Duodenal mucosa (tissue), 2 donors: ENCODE measurements around the gene IP6K1.

ENCODE experiments used
- H3K27ac ChIP-seq: one replicate; pipeline ENCODE4 v1.7.0; 2013; ENCODE audit warnings: low read depth, low read length
- H3K27me3 ChIP-seq, 2 donors: one replicate each; pipeline ENCODE4 v1.7.0; 2013; ENCODE audit warnings: low read length in 2 of 2, control low read depth in 1 of 2; ENCODE audit not compliant: insufficient read depth in 2 of 2, control insufficient read depth in 1 of 2
- H3K36me3 ChIP-seq, 2 donors: one replicate each; pipeline ENCODE4 v1.7.0; 2013; ENCODE audit warnings: low read length in 2 of 2, control low read depth in 1 of 2; ENCODE audit not compliant: insufficient read depth in 2 of 2, control insufficient read depth in 1 of 2
- H3K4me1 ChIP-seq, 2 donors: one replicate each; pipeline ENCODE4 v1.7.0; 2013; ENCODE audit warnings: low read length in 2 of 2, control low read depth in 1 of 2; ENCODE audit not compliant: insufficient read depth in 2 of 2, control insufficient read depth in 1 of 2
- H3K4me3 ChIP-seq, 2 donors: one replicate each; pipeline ENCODE4 v1.7.0; 2013; ENCODE audit warnings: low read length in 2 of 2, low read depth in 1 of 2
- H3K9ac ChIP-seq, 2 donors: one replicate each; pipeline ENCODE4 v1.7.0; 2013; ENCODE audit warnings: low read length in 2 of 2, low read depth in 1 of 2
- H3K9me3 ChIP-seq, 2 donors: one replicate each; pipeline ENCODE4 v1.7.0; 2013; ENCODE audit warnings: low read length in 2 of 2, control low read depth in 1 of 2; ENCODE audit not compliant: control insufficient read depth in 1 of 2

IP6K1 gene

DNA sequence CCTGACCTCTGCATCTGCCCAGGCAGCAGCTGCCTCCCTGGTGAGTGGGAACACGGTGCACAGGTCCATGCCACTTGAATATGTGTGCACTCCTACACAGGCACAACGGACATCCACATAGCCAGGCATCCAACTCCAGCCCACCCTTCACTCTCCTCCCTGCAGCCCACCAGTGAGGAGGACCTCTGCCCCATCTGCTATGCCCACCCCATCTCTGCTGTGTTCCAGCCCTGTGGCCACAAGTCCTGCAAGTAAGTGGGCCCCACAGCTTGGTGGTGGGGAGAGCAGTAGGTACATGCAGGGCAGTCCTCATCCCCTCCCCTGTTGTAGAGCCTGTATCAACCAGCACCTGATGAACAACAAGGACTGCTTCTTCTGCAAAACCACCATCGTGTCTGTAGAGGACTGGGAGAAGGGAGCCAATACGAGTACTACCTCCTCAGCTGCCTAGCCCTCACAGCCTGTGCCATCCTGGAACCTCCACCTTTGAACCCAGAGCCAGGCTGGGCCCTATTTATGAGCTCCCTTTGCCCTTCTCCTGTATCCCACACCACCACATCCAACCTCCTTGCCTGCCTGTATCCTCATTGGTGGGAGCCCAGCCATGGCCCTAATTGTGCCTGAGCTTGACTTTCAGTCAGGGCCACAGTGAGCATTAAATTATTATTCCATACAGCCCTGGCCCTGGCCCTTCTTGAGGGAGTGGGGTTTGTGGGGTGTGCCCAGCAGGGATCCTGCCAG is 65.3 kb downstream of the IP6K1 start:
- Histone ChIP-seq H3K4me3 (no peak overlapping the region), H3K9ac (no peak overlapping the region), H3K27me3 (no peaks in the 10 kb centered on the region), H3K27ac (no peak overlapping the region), H3K9me3 (no peaks in the 10 kb centered on the region), H3K4me1 (peaks cover 54 to 65% of the 10 kb centered on the region in 2 donors), H3K36me3 (peaks cover 18 to 39% of the 10 kb centered on the region in 2 donors)

DNA sequence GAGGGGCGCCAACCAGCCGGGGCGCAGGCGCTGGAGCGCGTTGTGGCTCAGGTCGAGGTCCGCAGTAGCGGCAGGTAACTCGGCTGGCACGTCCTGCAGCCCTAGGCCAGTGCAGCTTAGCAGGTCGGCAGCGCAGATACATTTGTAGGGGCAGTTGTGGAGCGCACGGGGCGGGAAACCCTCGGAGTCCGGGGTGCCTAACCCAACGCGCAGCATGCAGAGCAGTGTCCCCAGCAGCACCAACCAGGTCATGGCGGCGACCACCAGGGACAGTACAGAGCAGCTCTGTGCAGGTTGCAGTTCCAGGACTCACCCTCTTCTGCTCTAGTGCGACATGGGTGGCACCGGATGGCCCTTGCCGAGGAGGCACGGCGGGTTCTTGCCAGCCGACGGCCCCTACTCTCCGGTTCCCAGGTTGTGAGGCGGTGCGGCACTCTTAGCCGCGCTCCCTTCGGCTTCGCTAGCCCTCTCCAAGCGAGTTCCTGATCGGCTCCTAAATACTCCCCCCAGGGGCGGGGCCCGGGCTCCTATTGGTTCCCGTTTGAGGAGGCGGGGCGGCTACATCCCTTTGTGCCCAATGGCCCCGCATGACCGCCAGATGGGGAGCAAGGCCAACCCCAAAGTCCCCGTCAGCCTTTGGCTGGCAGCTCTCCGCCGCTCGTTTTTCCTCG is 67.0 kb downstream of the IP6K1 start, which contains the start of gene AMIGO3:
TSS of gene AMIGO3 (minus strand) at position 471 of the 671 bp plus-strand sequence. CDS start at position 252, 219 bp downstream.
- Histone ChIP-seq H3K9ac (peak within 1 kb of the TSS in 1 of 2 donors; percentile 61), H3K36me3 (peaks cover 26 to 44% of the 10 kb centered on the region in 2 donors), H3K4me1 (peaks cover 37 to 48% of the 10 kb centered on the region in 2 donors), H3K27me3 (no peaks in the 10 kb centered on the region), H3K4me3 (peak within 1 kb of the TSS; percentile 73 to 80), H3K9me3 (no peaks in the 10 kb centered on the region), H3K27ac (peak within 1 kb of the TSS; percentile 56)

DNA sequence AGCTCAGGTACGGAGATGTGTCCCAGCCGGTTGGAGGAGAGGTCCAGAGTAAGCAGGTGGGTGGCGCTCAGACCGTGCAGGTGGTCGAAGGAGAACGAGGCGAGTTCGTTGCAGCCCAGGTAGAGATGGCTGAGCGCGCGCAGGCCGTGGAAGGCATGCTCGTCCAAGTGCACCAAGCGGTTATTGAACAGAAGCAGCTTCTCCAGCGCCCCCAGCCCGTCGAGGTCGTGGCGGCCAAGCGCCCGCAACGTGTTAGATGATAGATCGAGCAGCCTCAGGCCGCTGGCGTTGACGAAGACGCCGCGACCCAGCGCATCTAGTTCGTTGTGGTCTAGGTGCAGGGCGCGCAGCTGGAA is 67.5 kb downstream of the IP6K1 start:
- H3K27me3 ChIP-seq, result no peaks in the 10 kb centered on the region
- H3K27ac ChIP-seq, result no peak overlapping the region
- H3K4me1 ChIP-seq, result peaks cover 35 to 46% of the 10 kb centered on the region in 2 donors
- no peaks in the 10 kb centered on the region for H3K9me3 ChIP-seq
- peak overlapping the region; percentile 73 to 80 for H3K4me3 ChIP-seq
- peak overlapping the region in 1 of 2 donors; percentile 61 for H3K9ac ChIP-seq
- peaks cover 30 to 47% of the 10 kb centered on the region in 2 donors for H3K36me3 ChIP-seq

DNA sequence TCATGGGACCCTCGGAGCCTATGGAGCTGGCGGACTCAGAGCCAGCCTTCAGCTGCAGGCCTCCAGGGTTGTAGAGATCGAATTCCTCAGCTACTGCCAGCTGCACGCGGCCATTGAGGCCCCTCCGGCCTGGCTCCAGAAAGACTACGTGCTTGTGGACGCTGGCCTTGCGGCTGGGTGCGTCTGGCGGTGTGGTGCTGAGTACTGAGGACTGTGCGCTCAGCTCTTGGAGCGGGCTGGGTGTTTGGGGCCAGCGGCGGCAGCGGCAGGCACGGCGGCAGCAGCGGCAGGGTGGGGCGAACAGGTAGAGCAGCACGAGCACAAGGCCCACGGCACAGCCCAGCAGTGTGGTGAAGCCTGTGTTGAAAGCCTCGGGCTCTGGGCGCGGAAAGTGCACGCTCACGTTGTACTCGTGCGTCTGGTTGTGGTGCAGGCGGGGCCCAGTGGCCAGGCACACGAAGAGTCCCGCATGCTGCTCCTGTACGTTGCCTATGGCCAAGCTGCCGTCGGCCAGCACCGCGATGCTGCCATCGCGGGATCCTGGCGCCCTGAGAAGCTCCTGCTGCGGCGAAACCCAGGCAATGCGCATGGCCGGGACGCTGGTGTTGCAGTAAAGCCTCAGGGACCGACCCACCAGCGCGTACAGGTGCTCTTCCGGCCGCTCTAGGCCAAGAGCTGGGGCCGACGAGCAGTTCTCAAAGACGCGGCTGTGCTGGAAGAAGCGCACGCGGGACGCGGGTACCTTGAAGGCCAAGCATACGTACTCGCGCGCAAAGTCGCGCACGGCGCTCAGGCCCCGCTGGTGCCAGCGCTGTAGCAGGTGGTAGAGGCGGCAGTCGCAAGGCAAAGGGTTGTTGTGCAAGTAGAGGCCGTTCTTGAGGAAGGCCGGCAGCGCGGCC is 68.1 kb downstream of the IP6K1 start:
- Histone ChIP-seq H3K4me3 (peak overlapping the region; percentile 73 to 80), H3K9me3 (no peaks in the 10 kb centered on the region), H3K4me1 (peaks cover 35 to 46% of the 10 kb centered on the region in 2 donors), H3K27me3 (no peaks in the 10 kb centered on the region), H3K27ac (no peak overlapping the region), H3K36me3 (peaks cover 33 to 47% of the 10 kb centered on the region in 2 donors), H3K9ac (peak overlapping the region in 1 of 2 donors; percentile 61)

DNA sequence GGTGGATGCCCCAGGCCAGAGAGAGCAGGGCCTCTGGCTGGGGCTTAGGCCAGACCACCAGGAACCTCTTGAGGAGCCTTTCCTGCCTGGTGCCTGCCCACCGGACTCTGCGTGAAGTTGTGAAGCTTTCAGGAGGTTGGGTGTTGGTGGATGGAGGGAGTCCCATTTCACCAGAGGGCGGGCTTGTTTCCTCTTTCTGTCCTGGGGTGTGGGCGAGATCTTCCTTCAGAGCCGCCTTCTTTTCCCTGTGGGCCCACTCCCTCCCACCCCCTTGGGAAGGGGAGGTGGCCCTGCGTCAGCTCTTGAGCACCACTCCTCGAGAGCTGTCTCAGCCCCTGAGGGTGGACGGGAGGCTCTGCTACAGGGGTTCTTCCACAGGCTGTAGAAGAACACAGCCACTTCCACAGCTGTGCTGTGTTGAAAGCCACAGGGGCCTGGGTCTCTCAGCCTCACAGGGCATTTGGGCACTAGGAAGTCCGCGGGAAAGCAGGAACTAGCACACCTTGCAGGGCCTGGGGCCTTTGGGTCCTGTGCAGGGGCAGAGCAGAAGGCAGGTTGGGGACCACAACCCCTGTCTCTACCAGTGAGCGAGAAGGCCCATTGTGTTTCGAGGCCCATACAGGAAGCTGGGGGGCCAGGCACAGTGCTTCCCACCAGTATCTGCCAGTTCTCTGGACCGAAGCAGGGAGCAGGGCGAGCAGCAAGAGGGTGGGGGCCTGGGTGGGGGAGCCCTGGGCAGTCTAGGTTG is 69.0 kb downstream of the IP6K1 start:
- H3K4me3 ChIP-seq, result no peak overlapping the region
- no peak overlapping the region for H3K9ac ChIP-seq
- H3K27ac ChIP-seq, result no peak overlapping the region
- peaks cover 31 to 48% of the 10 kb centered on the region in 2 donors for H3K36me3 ChIP-seq
- no peaks in the 10 kb centered on the region for H3K9me3 ChIP-seq
- no peaks in the 10 kb centered on the region for H3K27me3 ChIP-seq
- H3K4me1 ChIP-seq, result peaks cover 28 to 38% of the 10 kb centered on the region in 2 donors

DNA sequence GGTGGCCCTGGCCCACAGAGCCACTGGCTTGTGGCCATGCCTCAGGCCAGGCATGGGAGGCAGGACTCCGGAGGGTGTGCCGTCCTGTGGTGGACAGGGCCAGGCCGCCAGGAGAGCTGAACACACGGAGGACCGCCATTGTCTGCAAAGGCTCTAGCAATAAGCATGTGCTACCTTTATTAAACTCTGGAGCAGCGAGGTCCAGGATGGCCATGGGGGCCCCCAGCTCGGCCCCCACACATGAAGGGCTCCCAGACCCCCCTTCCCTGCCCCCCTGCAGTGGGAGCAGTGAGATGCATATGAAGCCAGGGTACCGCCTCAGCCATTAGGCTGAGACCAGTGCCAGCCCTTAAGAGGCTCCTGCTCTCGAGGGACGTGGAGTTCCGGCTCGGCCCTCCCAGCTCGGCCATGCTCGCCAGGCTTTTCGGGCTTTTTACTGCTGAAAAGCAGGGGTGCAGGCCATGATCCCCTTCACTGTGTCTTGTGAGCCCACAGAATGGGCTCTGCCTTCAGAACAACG is 69.6 kb downstream of the IP6K1 start:
- Histone ChIP-seq H3K9ac (no peak overlapping the region), H3K27me3 (no peaks in the 10 kb centered on the region), H3K4me1 (peaks cover 22 to 31% of the 10 kb centered on the region in 2 donors), H3K9me3 (no peaks in the 10 kb centered on the region), H3K4me3 (no peak overlapping the region), H3K27ac (no peak overlapping the region), H3K36me3 (peaks cover 25 to 46% of the 10 kb centered on the region in 2 donors)

DNA sequence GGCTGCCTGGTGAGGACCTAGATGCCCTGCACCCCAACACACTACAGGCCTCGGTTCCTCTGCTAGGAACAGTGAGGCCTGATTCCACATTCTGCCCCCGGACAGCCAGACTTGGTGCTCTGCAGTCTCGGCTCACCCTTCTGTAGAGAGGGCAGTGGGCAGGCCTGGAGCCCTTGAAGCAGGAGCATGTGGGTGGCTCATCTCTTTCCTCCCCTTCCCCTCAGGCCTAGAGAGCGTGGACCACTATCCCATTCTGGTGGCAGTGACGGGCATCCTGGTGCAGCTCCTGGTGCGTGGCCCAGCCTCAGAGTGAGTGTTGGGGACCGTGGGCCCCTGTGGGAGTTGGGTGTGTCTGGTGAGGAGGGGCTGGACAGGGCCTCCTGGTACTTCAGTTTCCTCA is 70.2 kb downstream of the IP6K1 start:
- Histone ChIP-seq H3K9ac (no peak overlapping the region), H3K27ac (no peak overlapping the region), H3K4me3 (no peak overlapping the region), H3K36me3 (peaks cover 22 to 46% of the 10 kb centered on the region in 2 donors), H3K27me3 (no peaks in the 10 kb centered on the region), H3K4me1 (peaks cover 17 to 26% of the 10 kb centered on the region in 2 donors), H3K9me3 (no peaks in the 10 kb centered on the region)

DNA sequence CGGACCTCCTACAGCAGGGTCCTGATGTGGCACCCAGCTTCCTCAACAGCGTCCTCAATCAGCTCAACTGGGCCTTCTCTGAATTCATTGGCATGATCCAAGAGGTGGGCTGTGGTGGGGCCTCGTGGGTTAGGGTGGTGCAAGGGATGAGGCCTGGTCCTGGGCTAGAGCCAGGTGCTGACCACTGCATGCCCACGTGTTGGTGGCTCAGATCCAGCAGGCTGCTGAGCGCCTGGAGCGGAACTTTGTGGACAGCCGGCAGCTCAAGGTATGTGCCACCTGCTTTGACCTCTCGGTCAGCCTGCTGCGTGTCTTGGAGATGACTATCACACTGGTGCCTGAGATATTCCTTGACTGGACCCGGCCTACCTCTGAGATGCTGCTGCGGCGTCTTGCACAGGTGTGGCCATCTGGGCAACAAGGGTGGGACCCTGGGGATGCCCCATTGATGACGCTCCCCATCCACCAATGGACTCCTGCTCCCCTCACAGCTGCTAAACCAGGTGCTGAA is 70.7 kb downstream of the IP6K1 start:
- Histone ChIP-seq H3K9ac (no peak overlapping the region), H3K4me3 (no peak overlapping the region), H3K9me3 (no peaks in the 10 kb centered on the region), H3K4me1 (peaks cover 12 to 21% of the 10 kb centered on the region in 2 donors), H3K27ac (no peak overlapping the region), H3K27me3 (no peaks in the 10 kb centered on the region), H3K36me3 (peaks cover 16 to 43% of the 10 kb centered on the region in 2 donors)
